WTC11 (cell line): ENCODE data around the gene ACBD3. TPM values are rescaled to one million over a fixed set of nuclear protein-coding genes. Genes with fewer than 3 reads are reported as not detected.

Experiments used
- ATAC-seq: fragments of 200-7000 bp; cut with Tn5 transposase; 2 replicates; pipeline ENCODE4 v1.10.0; 2021; ENCODE audit warnings: mild to moderate bottlenecking, moderate library complexity
- CTCF ChIA-PET: fragments of 300-600 bp; sonication (Branson Sonifier 250); formaldehyde crosslinking; loops from one replicate; lab custom pipeline; 2021; ENCODE audit warnings: antibody characterized with exemption; lab: Charles Lee
- POLR2A ChIA-PET: fragments of 350-600 bp; sonication (Branson Sonifier 250); formaldehyde crosslinking; loops from one replicate; lab custom pipeline; 2021; ENCODE audit warnings: antibody characterized with exemption; lab: Charles Lee
- DNase-seq: peaks from one replicate; pipeline ENCODE4 v3.0.0; 2021; ENCODE audit warnings: low spot score
- H3K27ac Mint-ChIP-seq: 2 replicates; pipeline ENCODE4 v1.8.0; 2021; ENCODE audit warnings: mixed read lengths
- H3K27me3 Mint-ChIP-seq: 2 replicates; pipeline ENCODE4 v1.8.0; 2021; ENCODE audit warnings: low read depth, mild to moderate bottlenecking, moderate library complexity, mixed read lengths
- H3K36me3 Mint-ChIP-seq: 2 replicates; pipeline ENCODE4 v1.8.0; 2021; ENCODE audit warnings: mixed read lengths
- H3K4me1 Mint-ChIP-seq: 2 replicates; pipeline ENCODE4 v1.8.0; 2022; ENCODE audit warnings: mixed read lengths
- H3K4me3 Mint-ChIP-seq: 2 replicates; pipeline ENCODE4 v1.8.0; 2021; ENCODE audit warnings: mild to moderate bottlenecking, moderate library complexity, mixed read lengths
- H3K9me3 Mint-ChIP-seq: 2 replicates; pipeline ENCODE4 v1.8.0; 2021; ENCODE audit warnings: mixed read lengths
- CBFB ChIP-seq: sonication (generic); formaldehyde crosslinking; IDR thresholded peaks from 2 replicates; pipeline ENCODE4 v1.8.1; 2022; ENCODE audit warnings: mild to moderate bottlenecking, low read depth, missing genetic modification reagents
- CREB1 ChIP-seq: sonication (generic); formaldehyde crosslinking; IDR thresholded peaks from 2 replicates; pipeline ENCODE4 v1.8.0; 2023; ENCODE audit warnings: mild to moderate bottlenecking, missing genetic modification reagents
- CREM ChIP-seq: sonication (generic); formaldehyde crosslinking; IDR thresholded peaks from 2 replicates; pipeline ENCODE4 v1.8.1; 2022; ENCODE audit warnings: mild to moderate bottlenecking, missing genetic modification reagents, moderate library complexity
- CTCF ChIP-seq: fragments of 200-600 bp; IDR thresholded peaks from 2 replicates; pipeline ENCODE4 v1.8.0; 2022; ENCODE audit warnings: antibody characterized with exemption
- E2F4 ChIP-seq: sonication (generic); formaldehyde crosslinking; IDR thresholded peaks from 2 replicates; pipeline ENCODE4 v1.8.1; 2022; ENCODE audit warnings: low read depth, mild to moderate bottlenecking, moderate library complexity, missing genetic modification reagents, borderline replicate concordance
- ETV6 ChIP-seq: sonication (generic); formaldehyde crosslinking; IDR thresholded peaks from 2 replicates; pipeline ENCODE4 v1.8.1; 2022; ENCODE audit warnings: mild to moderate bottlenecking, missing genetic modification reagents
- GTF2I ChIP-seq: fragments of 250-450 bp; sonication (Bioruptor Pico); conservative IDR thresholded peaks from 2 replicates; pipeline ENCODE4 v1.4.0; 2021; ENCODE audit warnings: mild to moderate bottlenecking
- KAT7 ChIP-seq: sonication (generic); formaldehyde crosslinking; IDR thresholded peaks from 2 replicates; pipeline ENCODE4 v1.8.1; 2023; ENCODE audit warnings: missing genetic modification reagents, mild to moderate bottlenecking, borderline replicate concordance
- MYBL2 ChIP-seq: sonication (generic); formaldehyde crosslinking; IDR thresholded peaks from 2 replicates; pipeline ENCODE4 v1.8.1; 2023; ENCODE audit warnings: mild to moderate bottlenecking, moderate library complexity, missing genetic modification reagents
- NR3C1 ChIP-seq: sonication (generic); formaldehyde crosslinking; conservative IDR thresholded peaks from 2 replicates; pipeline ENCODE4 v1.8.1; 2023; ENCODE audit warnings: low read depth, mild to moderate bottlenecking, missing genetic modification reagents
- RORB ChIP-seq: fragments of 250-450 bp; sonication (Bioruptor Pico); IDR thresholded peaks from 2 replicates; pipeline ENCODE4 v1.9.0; 2021; ENCODE audit warnings: mild to moderate bottlenecking
- SMAD3 ChIP-seq: sonication (generic); formaldehyde crosslinking; IDR thresholded peaks from 2 replicates; pipeline ENCODE4 v1.8.0; 2022; ENCODE audit warnings: missing genetic modification reagents, mild to moderate bottlenecking, borderline replicate concordance
- SOX15 ChIP-seq: fragments of 250-450 bp; sonication (Bioruptor Pico); IDR thresholded peaks from 2 replicates; pipeline ENCODE4 v1.9.0; 2021; ENCODE audit warnings: mild to moderate bottlenecking
- USF2 ChIP-seq: sonication (generic); formaldehyde crosslinking; IDR thresholded peaks from 2 replicates; pipeline ENCODE4 v1.8.1; 2023; ENCODE audit warnings: mild to moderate bottlenecking, missing genetic modification reagents, moderate library complexity
- ZMAT4 ChIP-seq: fragments of 250-450 bp; sonication (Bioruptor Pico); IDR thresholded peaks from 2 replicates; pipeline ENCODE4 v1.9.0; 2021; ENCODE audit warnings: mild to moderate bottlenecking
- ZNF121 ChIP-seq: sonication (generic); formaldehyde crosslinking; IDR thresholded peaks from 2 replicates; pipeline ENCODE4 v1.8.0; 2023; ENCODE audit warnings: missing genetic modification reagents
- ZNF138 ChIP-seq: sonication (generic); formaldehyde crosslinking; conservative IDR thresholded peaks from 2 replicates; pipeline ENCODE4 v1.8.1; 2022; ENCODE audit warnings: mild to moderate bottlenecking, moderate library complexity, missing genetic modification reagents
- ZNF219 ChIP-seq: sonication (generic); formaldehyde crosslinking; IDR thresholded peaks from 2 replicates; pipeline ENCODE4 v1.8.0; 2023; ENCODE audit warnings: missing genetic modification reagents, mild to moderate bottlenecking, borderline replicate concordance
- total RNA-seq: library from RNA; stranded (reverse); gene quantifications from 3 replicates; pipeline ENCODE4 v1.2.3, GENCODE V29; 2021
- TF ChIP-seq, protein P1 (sequence below): sonication (generic); formaldehyde crosslinking; conservative IDR thresholded peaks from 2 replicates; pipeline ENCODE4 v1.8.1; 2022; ENCODE audit warnings: mild to moderate bottlenecking, missing genetic modification reagents
- TF ChIP-seq, protein P2 (sequence below): sonication (generic); formaldehyde crosslinking; IDR thresholded peaks from 2 replicates; pipeline ENCODE4 v1.8.1; 2022; ENCODE audit warnings: mild to moderate bottlenecking, moderate library complexity, missing genetic modification reagents
- TF ChIP-seq, protein P3 (sequence below): sonication (generic); formaldehyde crosslinking; IDR thresholded peaks from 2 replicates; pipeline ENCODE4 v1.8.1; 2023; ENCODE audit warnings: mild to moderate bottlenecking, missing genetic modification reagents
- TF ChIP-seq, protein P4 (sequence below): sonication (generic); formaldehyde crosslinking; IDR thresholded peaks from 2 replicates; pipeline ENCODE4 v1.8.0; 2022; ENCODE audit warnings: mild to moderate bottlenecking, missing genetic modification reagents

ACBD3 gene
- total RNA-seq, 1 experiment from 2014 or later = 38.9 TPM

GRCh38 chr1:226162898-226163297 is 23.6 kb downstream of the ACBD3 start:
- POLR2A ChIA-PET = no interaction called here
- Mint-ChIP-seq H3K27ac (no peak overlapping the region), H3K9me3 (no peaks in the 10 kb centered on the region), H3K36me3 (peaks cover 49% of the 10 kb centered on the region), H3K4me1 (no peaks in the 10 kb centered on the region), H3K4me3 (no peak overlapping the region), H3K27me3 (no peaks in the 10 kb centered on the region)
- ATAC-seq (no peak), DNase-seq (no peak)
- CTCF ChIA-PET = no interaction called here
- TF ChIP-seq, protein P1, sequence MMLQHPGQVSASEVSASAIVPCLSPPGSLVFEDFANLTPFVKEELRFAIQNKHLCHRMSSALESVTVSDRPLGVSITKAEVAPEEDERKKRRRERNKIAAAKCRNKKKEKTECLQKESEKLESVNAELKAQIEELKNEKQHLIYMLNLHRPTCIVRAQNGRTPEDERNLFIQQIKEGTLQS (CRISPR knock-in tag) = no peak
- no peak for TF ChIP-seq GTF2I (CRISPR knock-in tag)
- TF ChIP-seq ZMAT4 (CRISPR knock-in tag) = no peak
- TF ChIP-seq SMAD3 (CRISPR knock-in tag) = no peak
- TF ChIP-seq ZNF138 (CRISPR knock-in tag) = no peak
- TF ChIP-seq CREM (CRISPR knock-in tag) = no peak
- TF ChIP-seq ZNF121 (CRISPR knock-in tag) = no peak

- CTCF ChIA-PET = no interaction called here
- TF ChIP-seq, protein P2, sequence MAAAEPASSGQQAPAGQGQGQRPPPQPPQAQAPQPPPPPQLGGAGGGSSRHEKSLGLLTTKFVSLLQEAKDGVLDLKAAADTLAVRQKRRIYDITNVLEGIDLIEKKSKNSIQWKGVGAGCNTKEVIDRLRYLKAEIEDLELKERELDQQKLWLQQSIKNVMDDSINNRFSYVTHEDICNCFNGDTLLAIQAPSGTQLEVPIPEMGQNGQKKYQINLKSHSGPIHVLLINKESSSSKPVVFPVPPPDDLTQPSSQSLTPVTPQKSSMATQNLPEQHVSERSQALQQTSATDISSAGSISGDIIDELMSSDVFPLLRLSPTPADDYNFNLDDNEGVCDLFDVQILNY (CRISPR knock-in tag) = no peak
- no peak for TF ChIP-seq USF2 (CRISPR knock-in tag)
- TF ChIP-seq CBFB (CRISPR knock-in tag) = no peak
- no peak for TF ChIP-seq ETV6 (CRISPR knock-in tag)
- no peak for TF ChIP-seq ZNF219 (CRISPR knock-in tag)
- H3K4me1 Mint-ChIP-seq = no peaks in the 10 kb centered on the region
- ATAC-seq = no peak
- no peak for DNase-seq
- H3K9me3 Mint-ChIP-seq = no peaks in the 10 kb centered on the region
- no peak overlapping the region for H3K27ac Mint-ChIP-seq
- peaks cover 54% of the 10 kb centered on the region for H3K36me3 Mint-ChIP-seq
- H3K27me3 Mint-ChIP-seq = no peaks in the 10 kb centered on the region
- H3K4me3 Mint-ChIP-seq = no peak overlapping the region
- POLR2A ChIA-PET = no interaction called here
These were observed 27.6 kb downstream of the ACBD3 start for GRCh38 chr1:226158983-226159382.

DNA sequence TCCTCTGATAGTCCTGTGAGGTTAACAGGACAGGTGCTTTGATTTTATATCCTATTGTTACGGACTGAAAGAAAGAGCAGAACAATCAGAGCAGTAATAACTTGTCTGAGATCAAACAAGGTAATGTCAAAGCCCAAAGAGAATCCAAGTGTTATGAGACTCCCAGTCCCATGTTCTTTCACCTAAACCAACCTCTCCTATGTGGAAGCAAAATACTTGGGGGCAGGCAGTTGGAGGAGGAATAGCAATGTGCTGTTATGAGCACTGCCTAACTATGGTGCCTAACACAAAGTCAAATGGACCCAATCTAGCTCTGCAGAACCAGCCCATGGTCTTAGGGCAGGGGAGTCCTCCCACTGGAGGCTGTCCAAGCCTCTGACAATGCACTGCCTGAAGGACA is 28.1 kb downstream of the ACBD3 start:
- CTCF ChIA-PET = no interaction called here

DNA sequence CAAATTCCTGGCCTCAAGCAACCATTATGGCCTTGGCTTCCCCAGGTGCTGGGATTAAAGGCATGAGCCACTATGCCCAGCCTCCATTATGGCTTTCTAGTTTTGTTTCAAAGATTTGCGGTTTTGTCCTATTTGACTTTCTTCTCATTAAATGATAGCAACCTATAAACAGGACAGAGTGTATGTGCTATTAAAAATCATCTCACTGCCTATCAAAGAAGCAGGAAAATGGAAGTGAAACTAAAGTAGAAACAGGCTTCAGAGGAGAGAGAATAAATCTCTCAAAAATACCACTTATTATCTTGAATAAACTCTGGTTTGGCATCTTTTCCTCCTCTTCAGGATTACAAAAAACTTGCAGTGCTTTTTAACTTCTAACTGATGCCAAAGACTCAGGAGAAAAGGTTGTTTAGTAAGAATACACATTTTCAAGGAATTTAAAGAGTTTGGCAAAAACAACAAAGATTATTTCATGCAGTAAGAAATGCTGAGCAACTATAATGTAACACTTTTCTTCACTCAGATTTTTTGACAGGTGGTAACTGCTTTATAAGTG is 28.7 kb downstream of the ACBD3 start:
- CTCF ChIA-PET = interaction anchor here (1.2 kb wide), 1 partner anchor 32 kb away, joined by 4 read pairs; no protein-coding TSS in a partner anchor
- H3K4me3 Mint-ChIP-seq = no peak overlapping the region
- H3K36me3 Mint-ChIP-seq = peaks cover 58% of the 10 kb centered on the region
- no peak for DNase-seq
- no peaks in the 10 kb centered on the region for H3K27me3 Mint-ChIP-seq
- POLR2A ChIA-PET = no interaction called here
- H3K27ac Mint-ChIP-seq = no peak overlapping the region
- ATAC-seq = no peak
- H3K9me3 Mint-ChIP-seq = no peaks in the 10 kb centered on the region
- no peaks in the 10 kb centered on the region for H3K4me1 Mint-ChIP-seq
- TF ChIP-seq SOX15 (CRISPR knock-in tag) (no peak), E2F4 (no peak), RORB (CRISPR knock-in tag) (no peak), MYBL2 (CRISPR knock-in tag) (no peak), KAT7 (no peak), NR3C1 (no peak), CTCF (no peak)
- TF ChIP-seq, protein P3, sequence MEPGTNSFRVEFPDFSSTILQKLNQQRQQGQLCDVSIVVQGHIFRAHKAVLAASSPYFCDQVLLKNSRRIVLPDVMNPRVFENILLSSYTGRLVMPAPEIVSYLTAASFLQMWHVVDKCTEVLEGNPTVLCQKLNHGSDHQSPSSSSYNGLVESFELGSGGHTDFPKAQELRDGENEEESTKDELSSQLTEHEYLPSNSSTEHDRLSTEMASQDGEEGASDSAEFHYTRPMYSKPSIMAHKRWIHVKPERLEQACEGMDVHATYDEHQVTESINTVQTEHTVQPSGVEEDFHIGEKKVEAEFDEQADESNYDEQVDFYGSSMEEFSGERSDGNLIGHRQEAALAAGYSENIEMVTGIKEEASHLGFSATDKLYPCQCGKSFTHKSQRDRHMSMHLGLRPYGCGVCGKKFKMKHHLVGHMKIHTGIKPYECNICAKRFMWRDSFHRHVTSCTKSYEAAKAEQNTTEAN (CRISPR knock-in tag) = no peak
- TF ChIP-seq, protein P1 (CRISPR knock-in tag) = no peak
- TF ChIP-seq, protein P4, sequence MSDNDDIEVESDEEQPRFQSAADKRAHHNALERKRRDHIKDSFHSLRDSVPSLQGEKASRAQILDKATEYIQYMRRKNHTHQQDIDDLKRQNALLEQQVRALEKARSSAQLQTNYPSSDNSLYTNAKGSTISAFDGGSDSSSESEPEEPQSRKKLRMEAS = no peak

More for the DNA sequence above, 28.1 kb downstream of the ACBD3 start:
- peaks cover 56% of the 10 kb centered on the region for H3K36me3 Mint-ChIP-seq
- DNase-seq (no peak), ATAC-seq (no peak)
- no peaks in the 10 kb centered on the region for H3K9me3 Mint-ChIP-seq
- no peaks in the 10 kb centered on the region for H3K4me1 Mint-ChIP-seq
- no peak overlapping the region for H3K4me3 Mint-ChIP-seq
- no peaks in the 10 kb centered on the region for H3K27me3 Mint-ChIP-seq
- no peak for TF ChIP-seq CREB1 (CRISPR knock-in tag)
- POLR2A ChIA-PET = no interaction called here
- H3K27ac Mint-ChIP-seq = no peak overlapping the region
